ENCODE results near the gene KCNIP3.
"Not testable (repeated sequence)": the region's sequence is repeated elsewhere in the genome, so short reads cannot be mapped to it uniquely, and the experiment has no call there.

Gene KCNIP3

DNA sequence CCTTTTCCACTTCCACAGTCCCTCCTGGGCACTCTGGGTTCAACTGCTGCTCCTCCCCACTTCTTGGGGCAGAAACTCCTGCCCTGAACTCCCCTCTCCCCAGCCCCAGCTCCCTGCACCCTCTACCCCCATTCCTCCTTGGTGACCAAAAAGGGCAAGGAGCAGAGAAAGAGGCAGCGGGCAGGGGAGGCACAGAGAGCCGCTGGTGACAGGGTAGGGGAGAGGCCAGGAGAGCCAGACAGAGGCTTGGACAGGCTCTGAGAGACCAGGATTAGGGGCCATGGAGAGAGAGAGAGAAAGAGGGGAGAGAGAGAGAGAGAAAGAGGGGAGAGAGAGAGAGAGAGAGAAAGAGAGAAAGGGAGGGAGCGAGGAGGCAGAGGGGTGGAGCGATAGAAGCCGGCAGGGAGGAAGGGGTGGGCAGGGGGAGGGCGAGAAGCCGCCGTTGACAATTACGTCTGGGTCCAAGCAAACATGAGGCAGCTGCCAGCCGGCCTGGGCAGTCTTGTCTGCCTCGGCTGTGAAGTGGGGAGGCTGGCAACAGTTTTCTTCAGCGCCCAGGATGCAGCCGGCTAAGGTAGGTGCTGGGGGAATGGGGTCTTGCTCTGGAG lies at the start of gene KCNIP3:
Gene KCNIP3, plus strand, starts transcription at position 468 of the 608 bp plus-strand sequence. Its CDS starts 92 bp downstream, at position 560.
- no peak for DNase-seq (ENCODE audit: low read depth)

DNA sequence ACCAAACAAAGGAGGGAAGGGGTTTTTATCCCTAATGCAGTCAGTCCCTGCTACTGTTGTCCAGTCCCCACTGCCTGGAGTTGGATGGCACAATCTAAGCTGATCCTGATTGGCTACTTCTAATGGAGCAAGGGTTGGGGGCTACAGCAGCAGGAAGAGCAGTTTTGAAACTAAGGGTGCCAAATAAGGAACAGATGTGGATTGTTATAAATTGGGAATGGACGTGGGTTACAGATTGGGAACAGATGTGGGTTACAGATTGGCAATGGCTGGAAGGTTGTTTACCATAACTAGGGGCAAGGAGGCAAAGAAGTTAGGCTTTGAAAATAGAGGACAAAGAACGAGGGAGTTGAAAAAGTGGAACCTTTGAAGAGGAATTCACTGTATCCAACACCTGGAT lies 38.9 kb upstream of the KCNIP3 start:
- DNase-seq (ENCODE audit: low read depth): no peak

DNA sequence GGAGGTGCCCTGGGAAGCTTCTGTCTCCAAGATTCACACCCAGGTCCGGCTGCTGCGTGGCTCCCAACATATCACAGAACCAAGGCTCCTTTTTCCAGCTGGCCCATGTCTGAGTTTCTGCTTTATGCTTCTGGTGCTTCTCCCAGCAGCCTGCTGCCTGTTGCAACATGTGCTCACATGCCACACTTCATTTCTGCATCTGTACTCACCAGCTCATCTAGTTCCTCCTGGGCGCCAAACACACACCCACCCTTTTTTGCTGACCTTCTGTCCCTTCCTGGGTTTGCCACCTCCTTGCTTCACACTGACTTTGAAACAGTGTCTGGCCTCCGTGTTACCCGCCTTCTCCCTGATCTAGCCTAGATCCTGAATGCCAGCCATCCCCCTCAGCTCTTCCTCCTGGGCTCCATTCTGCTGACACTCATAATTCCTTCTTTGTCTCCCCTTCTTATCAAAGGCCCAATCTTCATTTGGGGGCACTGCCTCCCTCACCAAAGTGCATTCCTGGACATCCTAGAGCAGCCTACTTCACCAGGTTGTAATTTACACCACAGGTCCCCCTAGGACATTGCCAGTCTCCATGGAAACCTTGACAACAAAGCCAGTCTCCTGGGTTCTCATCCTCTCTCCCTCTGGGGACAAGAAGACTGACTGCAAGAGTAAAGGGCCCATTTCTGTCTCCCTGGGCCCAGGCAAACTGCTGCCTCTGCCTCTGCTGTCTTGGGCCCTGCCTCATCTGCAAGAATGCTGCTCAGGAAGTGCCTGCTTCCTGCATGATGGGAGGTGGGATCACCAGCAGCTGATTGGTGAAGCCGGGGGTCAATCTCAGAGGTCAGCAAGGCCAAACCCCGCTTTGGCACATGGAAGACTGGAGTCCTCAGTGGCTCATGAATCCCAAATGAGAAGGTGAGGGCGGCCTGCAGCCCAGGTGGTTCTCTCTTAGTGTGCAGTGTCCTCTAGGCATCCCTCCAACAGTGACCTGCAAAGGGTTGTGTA lies 36.8 kb upstream of the KCNIP3 start:
- no peak for DNase-seq (ENCODE audit: low read depth)

DNA sequence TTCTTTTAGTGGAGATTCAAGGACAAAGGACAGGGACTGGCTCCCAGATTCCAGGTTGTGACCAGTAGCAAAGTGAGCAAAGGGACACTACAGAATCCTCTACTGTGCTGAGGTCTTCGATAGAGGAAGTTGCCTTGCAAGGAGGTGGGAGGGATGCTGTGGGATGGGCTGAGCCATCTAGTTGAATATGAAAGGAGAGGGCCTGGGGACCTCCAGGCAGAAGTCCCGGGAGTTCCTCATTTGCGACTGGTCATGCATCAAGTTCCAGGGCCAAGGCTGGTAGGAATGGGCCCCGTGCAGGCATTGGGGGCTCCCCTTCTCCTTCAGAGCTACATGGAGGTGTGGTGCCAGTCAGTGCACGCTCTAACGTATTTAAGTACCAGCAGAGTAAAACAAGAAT lies 35.5 kb upstream of the KCNIP3 start:
- no peak for DNase-seq (ENCODE audit: low read depth)

DNA sequence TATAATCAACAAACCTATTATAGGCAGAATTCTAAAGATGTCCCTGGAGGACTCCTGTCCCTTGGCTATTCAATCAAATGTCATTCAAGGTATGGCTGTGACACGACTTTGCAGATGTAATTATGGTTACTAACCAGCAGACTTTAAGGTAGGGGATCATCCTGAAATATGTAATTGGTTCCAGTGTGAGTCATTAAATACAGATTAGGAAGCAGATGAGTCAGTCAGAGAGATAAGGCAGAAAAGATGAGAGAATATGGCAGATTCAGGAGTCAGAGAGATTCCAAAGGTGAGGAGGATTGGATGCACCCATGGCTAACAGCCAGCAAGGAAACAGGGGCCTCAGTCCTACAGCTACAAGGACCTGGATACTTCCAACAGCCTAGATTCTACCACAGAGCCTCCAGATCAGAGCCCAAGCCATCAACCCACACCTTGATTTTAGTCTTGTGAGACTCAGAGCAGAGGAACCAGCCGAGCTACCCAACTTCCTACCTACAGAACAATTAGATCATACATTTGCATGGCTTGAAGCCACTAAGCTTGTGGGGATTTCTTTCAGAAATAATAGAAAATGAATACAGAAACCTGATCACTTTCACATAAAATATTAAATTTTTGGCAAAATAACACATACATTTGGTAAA lies 34.1 kb upstream of the KCNIP3 start:
- peak; percentile 4 for DNase-seq (ENCODE audit: low read depth)

DNA sequence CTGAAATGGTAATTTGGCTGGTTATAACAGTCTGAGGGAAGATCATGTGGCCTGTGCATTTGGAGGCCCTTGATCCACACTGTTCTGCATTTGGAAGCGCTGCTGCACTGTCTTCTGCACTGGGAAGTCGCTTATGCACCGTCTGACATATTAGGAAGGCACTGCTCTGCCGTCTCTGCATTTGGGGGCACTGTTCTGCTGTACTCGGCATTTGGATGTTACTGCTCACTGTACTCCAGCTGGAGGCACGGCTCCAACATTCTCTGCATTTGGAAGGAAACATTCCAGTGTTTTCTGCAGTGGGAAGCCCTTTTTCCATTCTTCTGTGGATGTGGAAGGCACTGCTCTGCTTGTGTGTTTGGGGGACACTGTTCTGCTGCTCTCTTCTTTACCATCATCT lies 32.5 kb upstream of the KCNIP3 start:
- DNase-seq (ENCODE audit: low read depth): no peak

DNA sequence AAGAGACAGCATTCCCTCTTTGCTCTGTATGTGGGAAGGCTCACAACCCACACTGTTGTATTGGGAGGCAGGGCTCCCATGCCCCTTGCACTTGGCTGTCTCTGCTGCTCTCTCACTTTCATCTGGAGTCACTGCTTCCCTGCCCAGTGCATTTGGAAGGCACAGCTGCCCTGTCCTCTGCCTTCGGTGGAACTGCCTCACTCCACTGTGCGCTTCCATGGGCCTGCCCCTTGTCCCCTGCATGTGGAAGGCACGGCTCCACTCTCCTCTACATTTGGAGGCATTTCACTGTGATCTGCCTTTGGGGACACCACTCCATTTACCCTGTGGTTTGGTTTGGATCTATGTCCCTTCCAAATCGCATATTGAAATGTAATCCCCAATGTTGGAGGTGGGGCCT lies 32.0 kb upstream of the KCNIP3 start:
- no peak for DNase-seq (ENCODE audit: low read depth)

DNA sequence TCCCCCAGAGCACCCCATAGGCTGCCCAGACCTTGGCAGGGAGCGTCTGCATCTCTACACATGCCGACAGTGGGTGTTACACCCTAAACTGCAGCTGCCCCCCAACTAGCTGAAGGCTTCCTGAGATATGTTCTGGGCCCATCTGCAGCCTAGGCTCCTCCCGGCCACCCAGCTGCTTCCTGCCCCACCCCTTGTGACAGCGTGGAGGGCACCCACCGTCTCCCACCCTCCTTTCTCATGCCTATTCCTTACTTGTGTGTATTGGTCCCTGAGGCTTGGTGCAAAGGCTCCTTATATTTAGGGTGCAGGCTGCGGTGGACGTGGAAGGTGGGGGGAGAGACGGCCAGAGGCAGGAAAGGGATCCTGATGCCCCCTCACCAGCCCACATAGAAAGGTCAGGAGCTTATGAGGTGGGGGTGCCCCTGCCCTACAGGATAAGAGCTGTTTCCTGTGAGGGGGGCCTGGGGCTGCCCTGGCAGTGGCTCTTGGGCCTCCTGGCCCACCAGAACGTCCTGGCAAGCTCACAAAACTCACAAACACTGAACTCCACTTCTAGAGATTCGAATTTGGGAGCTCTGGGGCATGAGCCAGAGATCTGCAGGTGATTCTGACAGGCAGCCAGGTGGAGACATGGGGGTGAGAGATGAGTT lies 30.2 kb upstream of the KCNIP3 start:
- DNase-seq (ENCODE audit: low read depth): no peak

DNA sequence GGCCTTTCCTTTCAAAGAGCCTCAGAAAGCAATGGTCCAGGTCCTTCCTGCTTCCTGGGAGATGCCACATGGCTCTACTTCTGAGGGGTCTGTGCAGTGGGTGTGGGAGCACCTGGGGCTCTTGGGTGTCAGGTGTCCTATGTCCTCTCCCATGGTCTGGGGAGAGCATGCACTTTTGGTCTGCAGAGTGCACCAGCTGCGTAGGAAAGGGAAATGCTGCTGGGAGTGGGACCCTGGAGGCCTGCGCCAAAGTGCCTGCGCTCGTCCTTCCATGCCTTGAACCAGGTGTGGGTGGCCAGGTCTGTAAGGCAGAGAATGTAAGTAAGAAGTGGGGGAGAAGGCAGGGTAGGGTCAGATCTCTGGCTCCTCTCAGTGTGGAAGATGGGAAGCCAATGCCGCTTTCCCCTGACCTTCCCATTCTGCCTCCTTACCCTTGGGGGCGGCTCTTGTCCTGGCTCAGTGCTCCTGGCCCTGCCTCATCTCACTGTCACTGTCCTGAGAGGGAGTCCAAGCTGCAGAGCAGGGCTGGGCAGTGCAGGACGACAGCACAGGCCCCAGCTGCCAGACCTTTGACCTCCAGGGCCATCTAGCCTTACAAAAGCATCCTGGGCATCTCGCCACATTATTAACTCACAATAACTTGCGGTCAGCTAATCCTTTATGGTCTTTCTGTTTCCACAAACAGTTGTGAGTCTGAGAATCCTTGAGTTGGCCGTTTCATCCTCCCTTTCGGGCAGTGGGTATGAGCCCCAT lies 29.5 kb upstream of the KCNIP3 start:
- DNase-seq (ENCODE audit: low read depth): peak; percentile 54

DNA sequence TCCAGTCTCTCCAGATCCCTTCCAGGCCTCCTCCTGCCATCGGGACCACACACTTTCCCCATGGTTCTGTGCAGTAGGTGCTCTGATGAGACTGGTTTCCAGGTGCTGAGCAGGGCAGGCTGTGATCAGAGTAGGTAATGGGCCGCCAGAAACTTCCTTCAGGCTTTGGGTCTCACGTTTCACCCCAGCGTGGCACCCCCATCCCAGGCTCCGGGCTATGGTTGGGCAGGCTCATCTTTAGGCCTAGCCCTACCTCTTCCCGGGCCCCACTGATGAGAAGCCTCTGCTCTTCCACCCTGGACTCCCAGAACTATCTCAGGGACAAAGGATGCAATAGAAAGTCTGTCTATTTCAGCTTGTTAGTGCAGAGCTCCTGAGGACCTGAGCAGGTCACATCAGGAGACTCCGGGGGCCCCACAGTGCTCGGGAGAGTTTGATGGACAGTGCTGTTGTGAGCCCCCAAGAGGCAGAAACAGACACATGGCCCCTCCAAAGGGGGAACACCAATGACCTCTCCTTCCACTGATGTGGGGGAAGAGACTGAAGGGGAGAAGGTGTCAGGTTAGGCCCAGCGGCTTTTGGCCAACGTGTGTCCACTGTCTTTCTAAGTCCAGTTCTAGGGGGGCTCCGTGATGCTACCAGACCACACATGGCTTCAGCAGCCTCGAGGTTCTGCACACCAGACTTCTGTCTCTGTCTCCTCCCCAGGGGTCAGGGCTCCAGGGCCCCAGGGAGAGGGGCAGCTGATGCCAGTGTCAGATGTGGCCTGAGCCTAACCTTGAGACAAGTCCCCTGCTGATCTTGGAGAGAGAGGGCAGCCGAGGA lies 28.7 kb upstream of the KCNIP3 start:
- DNase-seq (ENCODE audit: low read depth): no peak

DNA sequence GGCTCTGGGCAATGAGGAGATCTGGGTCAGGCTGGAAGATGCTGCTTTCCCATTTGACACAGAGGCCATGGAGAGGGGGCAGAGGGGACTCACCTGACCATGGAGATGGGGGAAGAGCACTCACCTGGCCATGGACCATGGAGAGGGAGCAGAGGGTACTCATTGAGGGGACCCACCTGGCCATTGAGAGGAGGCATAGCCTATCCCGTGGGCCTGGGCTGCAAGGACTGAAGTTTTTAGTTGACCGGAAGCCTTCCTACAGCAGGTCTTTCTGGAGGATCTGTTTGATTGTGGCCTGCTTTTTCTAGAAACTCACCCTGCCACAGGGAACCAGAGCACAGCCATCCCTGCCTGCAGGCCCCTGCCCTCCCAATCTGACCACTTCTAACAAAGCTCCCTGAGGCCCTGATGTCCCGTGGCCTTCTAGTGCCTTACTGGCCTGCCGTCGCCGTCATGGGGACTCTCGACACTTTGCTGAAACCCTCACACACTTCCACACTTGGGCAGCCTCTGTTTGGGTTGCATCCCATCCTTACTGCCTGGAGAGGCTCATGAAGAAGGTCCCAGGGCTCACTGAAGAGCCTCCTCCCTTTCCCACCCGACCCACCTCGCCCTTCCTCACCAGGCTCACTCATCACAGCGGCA lies 28.0 kb upstream of the KCNIP3 start:
- no peak for DNase-seq (ENCODE audit: low read depth)

DNA sequence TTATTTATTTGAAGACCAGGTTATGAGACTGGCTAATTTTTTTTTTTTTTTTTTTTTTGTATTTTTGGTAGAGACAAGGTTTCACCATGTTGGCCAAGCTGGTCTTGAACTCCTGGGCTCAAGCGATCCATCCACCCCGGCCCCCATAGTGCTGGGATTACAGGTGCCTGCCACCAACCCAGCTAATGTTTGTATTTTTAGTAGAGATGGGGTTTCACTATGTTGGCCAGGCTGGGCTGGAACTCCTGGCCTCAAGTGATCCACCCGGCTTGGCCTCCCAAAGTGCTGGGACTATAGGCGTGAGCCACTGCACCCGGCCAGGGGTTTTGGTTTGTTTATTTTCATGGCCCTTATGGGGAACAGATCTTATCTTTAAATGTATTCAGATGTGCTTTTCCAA lies 27.4 kb upstream of the KCNIP3 start:
- DNase-seq (ENCODE audit: low read depth): not testable (repeated sequence)

DNA sequence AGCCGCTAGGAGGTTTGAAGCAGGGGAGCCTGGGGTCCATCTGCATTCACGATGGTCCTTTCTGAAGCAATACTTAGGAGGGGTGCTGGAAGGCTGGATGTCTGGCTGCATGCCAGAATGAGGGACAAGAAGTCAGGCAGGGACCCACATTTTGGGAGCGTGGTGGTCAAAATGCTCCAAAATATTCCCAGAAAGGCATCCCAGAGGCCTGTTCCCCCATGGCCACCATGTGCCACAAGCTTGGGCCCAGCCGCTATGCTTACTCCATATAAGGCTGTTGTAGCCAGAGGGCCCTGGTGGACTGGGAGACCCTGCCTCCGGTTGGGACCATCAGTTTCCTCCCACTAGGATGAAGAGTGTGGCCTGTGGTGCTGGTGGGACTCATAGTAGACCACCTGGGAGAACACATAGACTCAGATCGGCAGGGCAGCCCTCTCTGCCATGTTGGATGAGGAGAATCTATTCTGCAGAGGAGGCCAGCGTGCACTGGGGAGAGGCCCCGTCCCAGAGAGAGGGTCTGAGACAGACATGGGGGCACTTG lies 26.5 kb upstream of the KCNIP3 start:
- no peak for DNase-seq (ENCODE audit: low read depth)

DNA sequence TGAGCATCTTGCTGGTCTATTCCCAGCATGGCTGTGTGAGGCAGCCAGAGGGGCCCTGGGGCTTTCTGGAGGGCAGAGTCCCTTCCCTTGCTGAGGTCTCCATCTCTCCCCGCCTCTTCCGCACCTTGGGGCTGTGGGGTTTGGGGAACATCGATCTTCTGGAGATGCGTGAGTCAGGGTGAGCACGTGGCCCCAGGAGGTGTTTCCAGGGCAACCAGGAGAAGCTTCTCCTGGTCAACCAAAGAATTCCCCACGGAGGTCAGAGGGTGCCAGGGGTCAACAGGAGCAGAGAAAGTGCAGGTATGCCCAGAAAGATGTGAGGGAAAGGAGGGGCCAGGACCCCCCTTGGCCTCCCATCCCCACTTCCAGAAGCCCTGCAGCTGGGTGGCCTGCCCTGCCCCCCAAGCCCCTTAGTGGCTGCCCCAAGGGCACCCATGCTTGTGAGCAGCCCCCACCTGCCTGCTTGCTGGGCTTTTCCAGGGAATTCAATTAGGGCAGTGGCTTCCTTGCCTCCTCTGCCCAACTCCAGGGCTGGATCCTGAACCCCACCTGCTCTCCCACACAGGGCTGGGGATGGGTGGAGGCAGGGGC lies 25.7 kb upstream of the KCNIP3 start:
- no peak for DNase-seq (ENCODE audit: low read depth)

DNA sequence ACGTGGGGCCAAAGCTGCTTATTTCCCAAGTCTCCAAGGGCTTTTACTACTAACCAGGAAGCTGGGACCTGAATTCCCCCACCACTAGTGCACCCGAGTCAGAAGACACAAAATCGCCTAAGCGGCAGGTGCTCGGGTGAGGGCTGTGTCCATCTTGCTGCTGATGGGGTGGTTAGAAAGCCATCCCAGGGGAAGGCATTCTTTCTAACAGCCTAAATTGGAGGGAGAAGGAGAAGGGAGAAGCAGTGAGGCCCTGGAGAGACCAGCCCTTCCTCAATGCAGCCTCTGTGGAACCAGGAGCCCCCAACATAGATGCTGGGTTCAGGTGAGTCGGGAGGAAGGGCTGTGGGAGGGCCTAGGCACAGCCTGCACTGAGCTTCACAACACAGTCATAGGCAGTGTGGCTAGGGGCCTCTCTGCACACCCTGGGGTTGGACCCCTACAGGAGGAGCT lies 24.8 kb upstream of the KCNIP3 start:
- no peak for DNase-seq (ENCODE audit: low read depth)

DNA sequence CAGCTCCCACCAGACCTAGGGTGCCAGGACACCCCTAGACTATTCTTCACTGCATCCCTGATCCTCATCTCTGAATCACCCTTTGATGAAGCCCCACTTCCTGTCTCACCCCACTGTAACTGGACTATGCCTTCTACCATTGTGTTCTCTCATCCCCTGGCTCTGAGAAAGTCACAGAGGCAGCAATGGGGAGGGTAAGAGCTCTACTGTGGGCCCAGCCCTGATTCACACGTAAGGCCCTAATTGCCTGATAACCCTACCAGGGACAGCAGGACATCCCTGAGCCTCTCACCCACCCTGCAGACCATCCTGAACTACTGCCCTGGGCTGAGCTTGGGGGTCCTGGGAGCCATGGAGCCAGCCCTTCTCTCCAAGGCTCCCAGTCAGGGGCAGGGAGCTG lies 24.4 kb upstream of the KCNIP3 start:
- no peak for DNase-seq (ENCODE audit: low read depth)

DNA sequence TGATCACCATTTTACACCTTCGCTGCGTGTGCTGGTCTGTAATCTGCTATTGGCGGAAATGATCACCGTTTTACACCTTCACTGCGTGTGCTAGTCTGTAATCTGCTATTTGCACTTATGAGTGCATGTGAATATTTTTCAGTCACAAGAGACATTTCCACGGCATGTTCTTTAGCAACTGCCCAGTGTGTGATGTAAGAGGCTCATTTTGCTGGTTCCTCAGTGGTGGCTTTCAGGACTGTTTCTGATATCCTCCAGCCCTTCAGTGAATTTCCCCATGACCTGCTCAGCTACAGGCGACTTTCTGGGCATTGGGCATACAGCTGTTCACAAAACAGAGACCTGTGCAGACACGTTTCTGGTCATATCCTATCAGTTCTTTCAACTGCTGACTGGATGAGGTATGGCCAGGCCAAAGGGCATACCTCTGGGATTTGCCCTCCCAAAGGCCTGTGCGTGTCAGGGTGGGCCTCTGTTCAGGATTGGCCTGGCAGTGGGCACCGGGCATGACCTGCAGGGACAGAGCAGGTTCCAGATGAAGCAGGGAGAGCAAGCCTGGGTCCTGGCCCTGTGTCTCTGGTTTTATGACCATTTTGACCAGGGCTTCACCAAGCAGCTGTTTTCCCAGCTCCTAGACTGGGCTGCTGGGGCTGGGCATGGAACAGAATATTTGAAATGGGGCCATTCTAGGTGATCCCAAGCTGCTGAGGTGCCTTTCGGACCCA lies 23.4 kb upstream of the KCNIP3 start:
- no peak for DNase-seq (ENCODE audit: low read depth)

DNA sequence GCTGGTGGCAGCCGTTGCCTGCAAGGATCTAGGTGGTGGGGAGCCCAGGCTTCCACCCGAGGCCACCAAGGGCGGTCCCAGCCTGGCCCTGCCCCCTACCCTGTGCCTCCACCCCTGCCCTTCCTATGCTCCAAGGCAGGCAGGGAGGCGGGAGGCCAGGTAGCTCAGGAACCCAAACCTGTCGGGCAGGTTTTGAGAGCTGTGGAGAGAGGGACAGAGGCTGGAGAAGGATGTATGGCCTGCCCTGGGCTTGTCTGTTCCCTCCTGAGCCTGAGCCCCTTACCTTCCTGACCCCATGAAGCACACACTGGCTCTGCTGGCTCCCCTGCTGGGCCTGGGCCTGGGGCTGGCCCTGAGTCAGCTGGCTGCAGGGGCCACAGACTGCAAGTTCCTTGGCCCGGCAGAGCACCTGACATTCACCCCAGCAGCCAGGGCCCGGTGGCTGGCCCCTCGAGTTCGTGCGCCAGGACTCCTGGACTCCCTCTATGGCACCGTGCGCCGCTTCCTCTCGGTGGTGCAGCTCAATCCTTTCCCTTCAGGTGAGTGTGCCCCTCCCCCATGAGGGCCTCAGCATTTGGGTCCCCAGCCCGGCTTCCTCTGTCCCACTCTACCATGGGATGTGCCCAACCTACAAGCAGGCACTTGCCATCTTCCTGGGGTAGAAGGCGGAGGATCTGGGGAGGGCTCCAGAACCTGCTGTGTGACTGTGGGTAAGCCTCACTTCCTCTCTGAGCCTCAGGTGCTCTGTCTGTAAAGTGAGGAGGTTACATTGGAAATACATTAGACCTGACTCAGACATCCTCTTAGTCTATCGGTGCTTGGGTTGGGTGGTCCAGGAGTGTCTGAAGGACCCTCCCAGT lies 22.6 kb upstream of the KCNIP3 start, which contains the start of gene PROM2:
Gene PROM2, plus strand, starts transcription at position 159 of the 860 bp plus-strand sequence. Its CDS starts 137 bp downstream, at position 296.
- DNase-seq (ENCODE audit: low read depth): no peak

Data from amniotic epithelial cell (primary cell).